HCT116 (cell line): ENCODE measurements around the gene ACKR3. TPM values are rescaled to one million over a fixed set of nuclear protein-coding genes. Genes with fewer than 3 reads are reported as not detected.

Source experiments
- ATAC-seq: fragments of 200-7000 bp; cut with Tn5 transposase; 2 replicates; pipeline ENCODE4 v1.9.1; 2020; ENCODE audit warnings: mild to moderate bottlenecking, moderate library complexity
- BruUV-seq: library from RNA; stranded (reverse); fragments of 400-500 nt; replicated peaks from 2 replicates; lab custom pipeline; 2021; lab: Mats Ljungman, UMichigan
- CTCF ChIA-PET: fragments of 300-600 bp; sonication (Branson Sonifier 250); formaldehyde crosslinking; loops from one replicate; lab custom pipeline; 2021; ENCODE audit warnings: antibody characterized with exemption; lab: Charles Lee
- POLR2A ChIA-PET: fragments of 300-600, 350-600 bp; sonication (Branson Sonifier 250); formaldehyde crosslinking; loops from one replicate; lab custom pipeline; 2021; ENCODE audit warnings: antibody characterized with exemption; lab: Charles Lee
- RAD21 ChIA-PET, 2 experiments: fragments of 300-600 bp; sonication (Branson Sonifier 250); formaldehyde crosslinking; loops; one replicate each; lab custom pipeline; 2023; ENCODE audit warnings: low total read pairs in 2 of 2; ENCODE audit not compliant: uncharacterized antibody in 2 of 2, unreplicated experiment in 2 of 2, low non-redundant PET in 1 of 2; lab: Charles Lee
- DNase-seq: peaks from one replicate; pipeline ENCODE4 v3.0.0-alpha.2; 2010; ENCODE audit warnings: low read depth, low spot score
- H2AFZ ChIP-seq: fragments of 200-600 bp; shearing (Covaris generic), sonication (generic); 2 replicates; pipeline ENCODE4 v1.6.1; 2017; ENCODE audit warnings: low read depth, mixed run types, mixed read lengths, antibody characterized with exemption, low read length; ENCODE audit not compliant: poor library complexity, severe bottlenecking
- H3K27ac ChIP-seq: 2 replicates; pipeline ENCODE4 v1.5.1; 2012; ENCODE audit warnings: low read depth, low read length
- H3K27me3 ChIP-seq: fragments of 200-600 bp; sonication (generic); 2 replicates; pipeline ENCODE4 v1.6.1; 2016; ENCODE audit warnings: mixed run types, low read length, mixed read lengths; ENCODE audit not compliant: insufficient read depth
- H3K36me3 ChIP-seq, 2 experiments: fragments of 200-500 bp in 1 of 2; fragments of 200-600 bp in 1 of 2; sonication (Bioruptor generic) in 1 of 2; sonication (generic) in 1 of 2; 2 replicates each; pipeline versions ENCODE4 v1.5.1 to v1.6.1; 2014 to 2016; ENCODE audit warnings: low read length in 2 of 2, inconsistent platforms in 1 of 2, mixed read lengths in 1 of 2, mixed run types in 1 of 2; ENCODE audit not compliant: insufficient read depth in 2 of 2, control insufficient read depth in 1 of 2
- H3K4me1 ChIP-seq, 2 experiments: fragments of 200-600 bp in 1 of 2; sonication (generic) in 1 of 2; 2 replicates each; pipeline versions ENCODE4 v1.5.1 to v1.6.1; 2012 to 2017; ENCODE audit warnings: low read length in 2 of 2, inconsistent platforms in 1 of 2, mild to moderate bottlenecking in 1 of 2, mixed read lengths in 1 of 2, mixed run types in 1 of 2, moderate library complexity in 1 of 2; ENCODE audit not compliant: insufficient read depth in 2 of 2, control insufficient read depth in 1 of 2
- H3K4me2 ChIP-seq: fragments of 200-600 bp; sonication (generic); 2 replicates; pipeline ENCODE4 v1.6.1; 2017; ENCODE audit warnings: mixed run types, low read length, mixed read lengths
- H3K4me3 ChIP-seq, 2 experiments: fragments of 200-600 bp in 1 of 2; sonication (generic) in 1 of 2; replicated peaks in 1 of 2; 2 replicates each; pipeline ENCODE4 v1.5.1; 2011 to 2016; ENCODE audit warnings: low read length in 2 of 2, control low read depth in 1 of 2, low read depth in 1 of 2, mild to moderate bottlenecking in 1 of 2, mixed read lengths in 1 of 2, mixed run types in 1 of 2
- H3K79me2 ChIP-seq: fragments of 200-600 bp; sonication (generic); 2 replicates; pipeline ENCODE4 v1.6.1; 2017; ENCODE audit warnings: mild to moderate bottlenecking, mixed run types, low read length, moderate library complexity, mixed read lengths; ENCODE audit not compliant: insufficient read depth
- H3K9ac ChIP-seq: fragments of 200-600 bp; sonication (generic); 2 replicates; pipeline ENCODE4 v1.6.1; 2016; ENCODE audit warnings: low read length, mixed read lengths
- H3K9me2 ChIP-seq: fragments of 200-600 bp; sonication (generic), shearing (Covaris generic); 2 replicates; pipeline ENCODE4 v1.6.1; 2017; ENCODE audit warnings: mixed run types, mild to moderate bottlenecking, moderate library complexity; ENCODE audit not compliant: insufficient read depth
- H3K9me3 ChIP-seq, 2 experiments: fragments of 200-500 bp in 1 of 2; fragments of 200-600 bp in 1 of 2; sonication (Bioruptor generic) in 1 of 2; sonication (generic) in 1 of 2; 2 replicates each; pipeline ENCODE4 v1.6.1; 2014 to 2017; ENCODE audit warnings: low read length in 2 of 2, mixed read lengths in 2 of 2, inconsistent platforms in 1 of 2, low read depth in 1 of 2, mild to moderate bottlenecking in 1 of 2, mixed run types in 1 of 2, moderate library complexity in 1 of 2; ENCODE audit not compliant: control insufficient read depth in 1 of 2, insufficient read depth in 1 of 2
- H4K20me1 ChIP-seq: fragments of 200-600 bp; sonication (generic), shearing (Covaris generic); 2 replicates; pipeline ENCODE4 v1.6.1; 2017; ENCODE audit warnings: mixed run types, mild to moderate bottlenecking, moderate library complexity; ENCODE audit not compliant: insufficient read depth
- EZH2 ChIP-seq: fragments of 200-600 bp; sonication (generic); IDR thresholded peaks from 2 replicates; pipeline ENCODE4 v1.6.1; 2017; ENCODE audit warnings: antibody characterized with exemption, mixed run types
- FOSL1 ChIP-seq: IDR thresholded peaks from 2 replicates; pipeline ENCODE4 v1.6.1; 2012; ENCODE audit warnings: low read depth
- ZBTB33 ChIP-seq: IDR thresholded peaks from 2 replicates; pipeline ENCODE4 v1.6.1; 2011; ENCODE audit warnings: mild to moderate bottlenecking, low read length, moderate library complexity; ENCODE audit not compliant: insufficient replicate concordance; ENCODE audit errors: extremely low read depth
- intact Hi-C: fragments of 100-400 bp; cut with micrococcal nuclease; formaldehyde crosslinking; loops from 2 replicates; pipeline ENCODE4 v1.10.0; 2022
- total RNA-seq: library from RNA; stranded (reverse); gene quantifications from one replicate; pipeline ENCODE4 v1.2.1, GENCODE V29; 2021; ENCODE audit not compliant: unreplicated experiment
- TF ChIP-seq, protein P1 (sequence below): IDR thresholded peaks from 2 replicates; pipeline ENCODE4 v1.6.1; 2012; ENCODE audit warnings: low read depth

ACKR3 gene
- total RNA-seq, 1 experiment from 2014 or later, result 0.20 TPM

- Histone ChIP-seq H3K4me1 (no peaks in the 10 kb centered on the region), H3K4me3 (no peak overlapping the region), H3K4me2 (no peak overlapping the region), H3K36me3 (no peaks in the 10 kb centered on the region), H2AFZ (no peak overlapping the region), H3K27me3 (peaks cover 25% of the 10 kb centered on the region; the same call in 1 of the 2 replicates), H4K20me1 (no peaks in the 10 kb centered on the region), H3K9me3 (no peaks in the 10 kb centered on the region), H3K27ac (no peak overlapping the region), H3K79me2 (no peaks in the 10 kb centered on the region), H3K9me2 (no peaks in the 10 kb centered on the region), H3K9ac (no peak overlapping the region)
- DNase-seq, result no peak
- ChIA-PET RAD21 (no interaction called here), CTCF (no interaction called here), POLR2A (no interaction called here)
- BruUV-seq, result no TSS peak
- intact Hi-C loops, result no loop called here
- ATAC-seq, result no peak
- no peak for TF ChIP-seq FOSL1
These were observed 5.9 kb downstream of the ACKR3 start for GRCh38 chr2:236575510-236575909.

DNA sequence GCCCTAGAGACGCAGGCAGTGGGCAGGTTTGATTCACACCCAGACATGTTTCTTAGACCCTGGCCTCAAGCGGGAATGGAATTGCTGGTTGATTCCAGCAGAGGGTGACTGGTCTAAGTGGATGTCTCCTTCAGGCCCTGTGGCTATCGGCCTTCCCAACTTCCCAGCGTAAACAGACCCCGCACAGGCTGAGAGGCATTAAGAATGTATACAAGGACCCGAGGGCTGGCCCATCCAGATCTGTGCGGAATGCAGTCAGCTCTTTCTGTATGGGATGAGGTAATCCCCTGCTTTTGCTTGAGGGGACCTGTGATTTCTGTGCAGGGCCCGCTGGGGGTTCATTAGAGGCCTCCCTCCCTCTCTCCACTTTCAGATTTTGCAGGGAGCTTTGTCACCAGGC, 6.5 kb downstream of the ACKR3 start:
- Histone ChIP-seq H2AFZ (no peak overlapping the region), H3K27me3 (peaks cover 22% of the 10 kb centered on the region; the same call in 1 of the 2 replicates), H3K79me2 (no peaks in the 10 kb centered on the region), H3K4me1 (no peaks in the 10 kb centered on the region), H3K9me3 (no peaks in the 10 kb centered on the region), H3K9me2 (no peaks in the 10 kb centered on the region), H3K27ac (no peak overlapping the region), H3K36me3 (no peaks in the 10 kb centered on the region), H3K4me2 (no peak overlapping the region), H4K20me1 (no peaks in the 10 kb centered on the region), H3K9ac (no peak overlapping the region), H3K4me3 (no peak overlapping the region)
- POLR2A ChIA-PET, result no interaction called here
- BruUV-seq, result no TSS peak
- DNase-seq, result no peak
- intact Hi-C loops, result no loop called here
- RAD21 ChIA-PET, result no interaction called here
- TF ChIP-seq ZBTB33 (no peak), EZH2 (no peak)
- TF ChIP-seq, protein P1, sequence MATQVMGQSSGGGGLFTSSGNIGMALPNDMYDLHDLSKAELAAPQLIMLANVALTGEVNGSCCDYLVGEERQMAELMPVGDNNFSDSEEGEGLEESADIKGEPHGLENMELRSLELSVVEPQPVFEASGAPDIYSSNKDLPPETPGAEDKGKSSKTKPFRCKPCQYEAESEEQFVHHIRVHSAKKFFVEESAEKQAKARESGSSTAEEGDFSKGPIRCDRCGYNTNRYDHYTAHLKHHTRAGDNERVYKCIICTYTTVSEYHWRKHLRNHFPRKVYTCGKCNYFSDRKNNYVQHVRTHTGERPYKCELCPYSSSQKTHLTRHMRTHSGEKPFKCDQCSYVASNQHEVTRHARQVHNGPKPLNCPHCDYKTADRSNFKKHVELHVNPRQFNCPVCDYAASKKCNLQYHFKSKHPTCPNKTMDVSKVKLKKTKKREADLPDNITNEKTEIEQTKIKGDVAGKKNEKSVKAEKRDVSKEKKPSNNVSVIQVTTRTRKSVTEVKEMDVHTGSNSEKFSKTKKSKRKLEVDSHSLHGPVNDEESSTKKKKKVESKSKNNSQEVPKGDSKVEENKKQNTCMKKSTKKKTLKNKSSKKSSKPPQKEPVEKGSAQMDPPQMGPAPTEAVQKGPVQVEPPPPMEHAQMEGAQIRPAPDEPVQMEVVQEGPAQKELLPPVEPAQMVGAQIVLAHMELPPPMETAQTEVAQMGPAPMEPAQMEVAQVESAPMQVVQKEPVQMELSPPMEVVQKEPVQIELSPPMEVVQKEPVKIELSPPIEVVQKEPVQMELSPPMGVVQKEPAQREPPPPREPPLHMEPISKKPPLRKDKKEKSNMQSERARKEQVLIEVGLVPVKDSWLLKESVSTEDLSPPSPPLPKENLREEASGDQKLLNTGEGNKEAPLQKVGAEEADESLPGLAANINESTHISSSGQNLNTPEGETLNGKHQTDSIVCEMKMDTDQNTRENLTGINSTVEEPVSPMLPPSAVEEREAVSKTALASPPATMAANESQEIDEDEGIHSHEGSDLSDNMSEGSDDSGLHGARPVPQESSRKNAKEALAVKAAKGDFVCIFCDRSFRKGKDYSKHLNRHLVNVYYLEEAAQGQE, result no peak
- no peak for ATAC-seq
- CTCF ChIA-PET, result no interaction called here
